SK-N-SH (cell line): Measurements from ENCODE around the gene DCDC1.

Experiments used
- CTCF ChIP-seq: fragments of 200-600 bp; sonication (generic); IDR thresholded peaks from 2 replicates; pipeline ENCODE4 v1.6.1; 2017; ENCODE audit warnings: antibody characterized with exemption, mild to moderate bottlenecking, moderate library complexity
- NFIC ChIP-seq: IDR thresholded peaks from 2 replicates; pipeline ENCODE4 v1.4.0; 2012; ENCODE audit warnings: borderline replicate concordance
- POLR2AphosphoS5 ChIP-seq: IDR thresholded peaks from 2 replicates; pipeline ENCODE4 v1.6.1; 2012; ENCODE audit warnings: low read depth, low read length
- RAD21 ChIP-seq: IDR thresholded peaks from 2 replicates; pipeline ENCODE4 v1.6.1; 2012; ENCODE audit warnings: mild to moderate bottlenecking, low read length
- TAF1 ChIP-seq: IDR thresholded peaks from 2 replicates; pipeline ENCODE4 v1.6.1; 2012; ENCODE audit warnings: low read depth, mild to moderate bottlenecking, low read length, moderate library complexity, borderline replicate concordance
- TEAD4 ChIP-seq: IDR thresholded peaks from 2 replicates; pipeline ENCODE4 v1.4.0; 2012; ENCODE audit warnings: mild to moderate bottlenecking, borderline replicate concordance; ENCODE audit not compliant: insufficient read depth

DNA sequence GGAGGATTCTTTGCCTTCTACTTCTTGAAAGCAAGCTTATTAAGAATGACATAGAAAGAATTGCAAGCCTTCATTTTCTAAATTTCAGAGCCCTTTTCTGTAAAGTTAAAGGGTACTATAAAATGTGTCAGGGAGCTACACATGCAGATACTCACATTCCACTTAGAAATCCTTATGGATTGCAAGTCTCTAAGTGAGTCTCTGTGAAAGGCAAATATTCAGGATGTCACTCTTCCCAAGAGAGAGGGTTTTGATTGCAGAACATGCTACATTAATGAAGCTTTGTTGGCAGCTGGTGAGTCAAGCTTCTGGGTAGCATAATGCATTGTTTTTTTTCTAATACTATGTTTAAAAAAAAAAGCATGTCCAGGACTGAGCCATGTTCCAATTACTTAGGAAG is 369.2 kb downstream of the DCDC1 start:
- TF ChIP-seq CTCF: no peak
- TF ChIP-seq TEAD4: no peak
- TF ChIP-seq POLR2AphosphoS5: no peak
- no peak for TF ChIP-seq NFIC
- TF ChIP-seq TAF1: no peak
- no peak for TF ChIP-seq RAD21
